NCI-H748 treated with DMSO at 0.1 percent for 48 hours (cell line): Measurements from ENCODE around the gene CCK.

Source experiments
- DNase-seq: peaks from one replicate; lab custom pipeline; 2025; lab: John Stamatoyannopoulos, UW

CCK gene

DNA sequence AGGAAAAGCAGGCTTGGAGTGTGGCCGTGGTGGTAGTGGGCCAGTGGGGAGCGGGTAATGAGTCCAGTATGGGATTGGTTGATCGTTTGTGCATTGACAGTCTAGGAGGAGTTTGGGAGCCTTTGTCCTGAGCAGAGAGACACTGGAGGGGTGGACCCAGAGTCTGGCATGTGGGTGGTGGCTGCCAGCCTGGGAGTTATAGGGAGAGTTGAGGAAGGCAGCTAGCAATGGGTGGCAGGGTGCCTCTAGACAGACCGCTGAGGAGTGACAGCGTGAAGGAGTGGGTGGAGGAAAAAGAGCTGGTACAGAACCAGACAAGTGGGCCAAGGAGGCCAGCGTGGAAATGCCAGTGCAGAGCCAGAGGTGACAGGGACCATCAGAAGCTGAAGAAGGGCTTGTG is 1.9 kb upstream of the CCK start:
- DNase-seq = no peak

GRCh38 chr3:42265059-42265991 is 660 bp downstream of the CCK start:
- no peak for DNase-seq

- peak; percentile 2 for DNase-seq
Measured at GRCh38 chr3:42264399-42265058, 1.5 kb downstream of the CCK start.

GRCh38 chr3:42263354-42264346 is 2.3 kb downstream of the CCK start:
- DNase-seq = peak; percentile 4

- no peak for DNase-seq
Measured at GRCh38 chr3:42262525-42262924, 3.5 kb downstream of the CCK start.

- no peak for DNase-seq
Measured at GRCh38 chr3:42257007-42257406, 9.0 kb downstream of the CCK start.

DNA sequence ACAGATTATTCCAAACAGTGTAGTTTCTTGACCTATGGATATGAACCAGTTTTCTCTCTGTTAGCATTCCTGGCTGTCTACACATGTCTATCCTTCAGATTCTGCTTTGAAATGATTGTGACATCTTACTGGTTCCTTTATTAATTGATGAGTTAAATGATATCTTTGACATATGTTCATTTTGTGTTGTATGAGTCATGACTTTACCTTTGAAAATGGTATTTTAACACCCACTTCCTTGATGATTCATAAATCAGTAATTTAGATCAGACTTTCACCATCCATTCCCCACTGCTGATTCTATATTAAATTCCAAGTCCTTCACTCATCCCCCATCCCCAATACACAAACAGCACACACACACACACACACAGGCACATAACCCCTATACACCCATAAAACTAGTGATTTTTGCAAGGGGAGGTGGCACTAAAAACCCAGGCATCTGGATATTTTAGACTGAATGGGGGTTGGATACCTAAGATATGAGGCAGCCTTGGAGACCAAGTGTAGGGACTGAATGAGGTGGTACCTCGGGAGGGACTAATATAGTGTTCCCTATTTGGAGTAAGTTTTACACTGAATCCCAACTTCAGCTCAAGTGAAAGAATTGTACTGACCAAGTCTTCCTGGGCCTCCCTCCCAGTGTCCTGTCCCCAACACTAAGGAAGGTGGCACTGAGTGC is 9.7 kb downstream of the CCK start:
- no peak for DNase-seq

- no peak for DNase-seq
Measured at GRCh38 chr3:42254566-42254965, 11.4 kb downstream of the CCK start.

GRCh38 chr3:42250761-42251160 is 15.2 kb downstream of the CCK start:
- DNase-seq = no peak

GRCh38 chr3:42247576-42248027 is 18.4 kb downstream of the CCK start:
- DNase-seq = peak; percentile 32

GRCh38 chr3:42246091-42246490 is 19.9 kb downstream of the CCK start:
- DNase-seq = no peak

DNA sequence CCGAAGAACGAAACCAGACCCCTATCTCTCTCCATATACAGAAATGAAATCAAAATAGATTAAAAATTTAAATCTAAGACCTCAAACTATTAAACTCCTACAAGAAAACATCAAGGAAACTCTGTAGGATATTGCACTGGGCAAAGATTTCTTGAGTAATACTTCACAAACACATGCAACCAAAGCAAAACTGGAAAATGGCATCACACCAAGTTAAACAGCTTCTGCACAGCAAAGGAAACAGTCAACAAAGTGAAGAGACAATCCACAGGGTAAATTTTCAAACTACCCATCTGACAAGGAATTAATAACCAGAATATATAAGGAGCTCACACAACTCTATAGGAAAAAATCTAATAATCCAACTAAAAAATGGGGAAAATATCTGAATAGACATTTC is 29.4 kb downstream of the CCK start:
- no peak for DNase-seq

GRCh38 chr3:42235532-42235931 is 30.5 kb downstream of the CCK start:
- no peak for DNase-seq

- DNase-seq = no peak
Measured at GRCh38 chr3:42230860-42231259, 35.1 kb downstream of the CCK start.

DNA sequence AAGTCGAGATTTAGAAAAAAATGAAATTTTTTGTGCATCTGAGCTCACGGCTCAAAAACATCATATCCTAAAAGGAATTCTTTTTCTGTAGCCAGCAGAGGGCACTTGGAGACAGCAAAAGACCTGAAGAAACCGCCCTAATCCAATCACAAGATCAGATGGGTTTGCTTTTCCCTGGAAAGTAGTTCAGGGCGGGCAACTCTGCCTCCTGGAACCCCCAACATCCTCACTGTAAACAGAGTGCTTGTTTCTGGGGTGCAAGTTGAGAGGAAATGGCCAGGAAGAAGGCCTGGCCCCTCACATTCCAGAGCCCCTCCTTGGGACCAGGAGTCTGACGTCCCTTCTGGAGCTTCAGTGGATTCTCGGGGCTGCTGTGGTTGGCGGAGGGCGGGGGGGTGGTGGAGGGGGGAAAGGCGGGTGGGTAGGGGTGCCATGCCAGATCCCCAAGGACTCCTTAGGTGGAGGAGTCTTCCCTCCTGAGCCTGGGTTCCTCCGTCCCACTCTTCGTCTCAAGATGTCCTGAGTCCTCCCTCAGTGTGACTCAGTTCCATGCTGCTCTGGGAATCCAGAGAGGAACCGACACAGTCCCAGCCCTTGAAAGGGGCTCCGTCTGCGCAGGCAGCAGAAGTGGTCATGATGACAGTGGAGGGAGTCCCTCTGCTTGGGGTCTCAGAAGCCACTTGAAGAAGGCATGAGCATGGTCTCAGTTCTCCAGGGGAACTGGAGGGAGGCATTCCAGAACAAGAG is 35.9 kb downstream of the CCK start:
- DNase-seq = no peak

DNA sequence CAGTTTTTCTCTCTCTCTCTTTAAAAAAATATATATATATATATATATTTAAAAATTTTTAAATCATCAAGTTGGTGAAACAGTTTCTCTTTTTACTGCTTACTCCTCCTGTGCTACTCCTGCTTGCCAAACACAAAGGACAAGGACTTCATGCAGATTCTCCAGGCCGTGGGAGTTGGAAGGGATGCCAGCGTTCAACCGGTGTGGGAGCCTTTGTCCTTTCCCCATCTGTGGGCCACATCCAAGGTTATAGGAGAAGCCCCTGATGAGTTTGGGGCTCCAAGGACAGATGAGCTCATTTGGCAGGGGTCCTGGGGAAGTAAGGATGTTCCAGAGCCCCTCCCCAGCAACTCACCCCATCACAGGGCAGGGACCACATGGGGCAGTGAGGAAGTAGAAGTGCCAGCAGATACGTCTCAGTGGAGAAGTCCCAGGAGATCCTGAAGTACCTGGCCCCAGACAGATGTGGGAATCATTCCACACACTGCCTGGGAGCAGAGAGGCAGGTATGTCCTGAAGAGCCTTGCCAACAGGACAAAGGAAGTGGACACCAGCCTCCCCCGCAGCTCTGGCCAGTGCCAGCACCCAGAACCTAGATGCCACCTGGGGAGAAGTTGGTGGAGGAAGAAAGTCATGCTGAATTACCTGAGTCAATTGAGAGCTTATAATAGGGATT is 36.6 kb downstream of the CCK start:
- DNase-seq = no peak

DNA sequence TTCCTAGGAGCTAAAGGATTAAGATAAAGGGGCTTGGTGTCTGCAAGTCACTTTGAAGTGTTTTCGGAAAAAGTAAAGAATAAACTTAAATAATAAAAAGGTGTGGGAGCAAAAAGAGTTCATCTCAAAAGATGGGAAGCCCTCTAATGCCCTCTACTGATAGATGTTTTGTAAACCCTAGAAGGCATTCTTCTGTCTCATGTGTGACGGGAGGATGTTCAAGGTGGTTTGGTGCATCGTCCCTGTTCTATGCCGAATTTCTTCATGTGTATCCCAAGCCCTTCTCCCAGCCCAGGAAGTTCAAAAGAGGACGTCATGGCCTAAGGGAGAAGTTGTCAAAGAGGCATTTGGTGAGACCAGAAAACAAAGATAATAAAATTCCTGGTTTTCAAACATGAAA is 37.2 kb downstream of the CCK start:
- DNase-seq = no peak

GRCh38 chr3:42226470-42227425 is 39.2 kb downstream of the CCK start:
- no peak for DNase-seq
